22Rv1 (cell line): Measurements from ENCODE around the gene OSBPL3.

ENCODE experiments used
- H3K27ac ChIP-seq: fragments of 450-650 bp; 2 replicates; pipeline ENCODE4 v1.5.1; 2017
- CTCF ChIP-seq: fragments of 450-650 bp; IDR thresholded peaks from 2 replicates; pipeline ENCODE4 v1.5.1; 2017; ENCODE audit warnings: mild to moderate bottlenecking
- ZFX ChIP-seq: fragments of 450-650 bp; IDR thresholded peaks from 2 replicates; pipeline ENCODE4 v1.6.1; 2017; ENCODE audit warnings: antibody characterized with exemption, borderline replicate concordance

The OSBPL3 gene

GRCh38 chr7:24835643-24836042 is 144.3 kb downstream of the OSBPL3 start:
- no peak for TF ChIP-seq CTCF
- TF ChIP-seq ZFX: no peak
- no peak overlapping the region for H3K27ac ChIP-seq

GRCh38 chr7:24834128-24834798 is 145.7 kb downstream of the OSBPL3 start:
- no peak overlapping the region for H3K27ac ChIP-seq
- TF ChIP-seq ZFX: no peak
- no peak for TF ChIP-seq CTCF

GRCh38 chr7:24833549-24833948 is 146.4 kb downstream of the OSBPL3 start:
- TF ChIP-seq ZFX (no peak), CTCF (no peak)
- no peak overlapping the region for H3K27ac ChIP-seq

GRCh38 chr7:24831240-24831639 is 148.7 kb downstream of the OSBPL3 start:
- no peak overlapping the region for H3K27ac ChIP-seq
- TF ChIP-seq CTCF (no peak), ZFX (no peak)

GRCh38 chr7:24830440-24831050 is 149.4 kb downstream of the OSBPL3 start:
- no peak for TF ChIP-seq CTCF
- TF ChIP-seq ZFX: no peak
- H3K27ac ChIP-seq: no peak overlapping the region

GRCh38 chr7:24829787-24830186 is 150.2 kb downstream of the OSBPL3 start:
- TF ChIP-seq ZFX (no peak), CTCF (no peak)
- no peak overlapping the region for H3K27ac ChIP-seq

- no peak overlapping the region for H3K27ac ChIP-seq
- TF ChIP-seq CTCF (no peak), ZFX (no peak)
These were observed 150.9 kb downstream of the OSBPL3 start for GRCh38 chr7:24828891-24829661.
